Measurements from ENCODE around the gene ACSM3.
"Not testable (repeated sequence)": the region's sequence is repeated elsewhere in the genome, so short reads cannot be mapped to it uniquely, and the experiment has no call there.

ACSM3 gene, protein sequence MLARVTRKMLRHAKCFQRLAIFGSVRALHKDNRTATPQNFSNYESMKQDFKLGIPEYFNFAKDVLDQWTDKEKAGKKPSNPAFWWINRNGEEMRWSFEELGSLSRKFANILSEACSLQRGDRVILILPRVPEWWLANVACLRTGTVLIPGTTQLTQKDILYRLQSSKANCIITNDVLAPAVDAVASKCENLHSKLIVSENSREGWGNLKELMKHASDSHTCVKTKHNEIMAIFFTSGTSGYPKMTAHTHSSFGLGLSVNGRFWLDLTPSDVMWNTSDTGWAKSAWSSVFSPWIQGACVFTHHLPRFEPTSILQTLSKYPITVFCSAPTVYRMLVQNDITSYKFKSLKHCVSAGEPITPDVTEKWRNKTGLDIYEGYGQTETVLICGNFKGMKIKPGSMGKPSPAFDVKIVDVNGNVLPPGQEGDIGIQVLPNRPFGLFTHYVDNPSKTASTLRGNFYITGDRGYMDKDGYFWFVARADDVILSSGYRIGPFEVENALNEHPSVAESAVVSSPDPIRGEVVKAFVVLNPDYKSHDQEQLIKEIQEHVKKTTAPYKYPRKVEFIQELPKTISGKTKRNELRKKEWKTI

DNA sequence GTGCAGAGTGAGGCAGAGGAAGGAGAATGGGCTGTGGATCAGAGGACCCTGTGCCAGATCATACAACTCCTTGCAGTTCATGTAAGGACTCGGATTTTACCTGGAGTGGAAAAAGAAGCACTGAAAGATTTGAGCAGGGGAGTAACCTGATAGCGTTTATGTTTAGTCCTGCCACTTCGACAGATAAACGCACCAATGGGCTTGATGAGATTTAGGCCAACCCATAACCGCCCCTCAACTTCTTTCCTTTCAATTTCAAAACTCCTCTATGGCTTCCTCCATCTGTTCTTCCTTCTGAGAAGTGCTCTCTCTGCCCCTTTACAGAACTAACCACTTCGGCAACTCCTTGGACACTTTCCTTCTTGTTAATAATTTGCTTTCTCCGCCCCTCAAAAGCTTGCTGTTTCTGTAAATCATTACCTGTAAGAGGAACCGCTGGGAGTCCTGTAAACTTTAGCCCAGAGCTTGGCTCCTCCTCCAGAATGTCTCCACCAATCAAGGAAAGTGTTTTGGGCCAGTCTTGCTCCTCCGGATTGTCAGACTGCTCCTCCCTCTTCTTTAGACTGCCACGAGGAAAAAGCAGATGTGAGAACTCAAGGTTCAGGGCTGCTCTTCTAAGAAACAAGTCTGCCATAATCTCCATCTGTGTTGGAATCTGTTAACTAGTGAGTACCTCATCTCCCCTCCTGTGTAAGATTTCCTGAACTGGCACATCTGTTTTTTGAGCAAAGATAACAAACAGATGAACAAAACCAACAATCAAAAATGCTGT is at the start of gene ACSM3:
ACSM3 (plus strand) TSS at position 554 of the 772 bp plus-strand sequence. CDS start 6,021 bp downstream, outside the sequence.
- Histone ChIP-seq H3K27me3 (ENCODE audit: insufficient read depth, low read length) (no peaks in the 10 kb centered on the region), H3K36me3 (ENCODE audit: insufficient read depth, low read depth, low read length) (no peaks in the 10 kb centered on the region), H3K9me3 (ENCODE audit: insufficient read depth, low read depth, low read length) (0 out of 2 replicates have a peak, but pooled peaks cover 3% of the 10 kb centered on the region), H3K9ac (ENCODE audit: low read depth, low read length) (peak within 1 kb of the TSS; percentile 38; the same call in 1 of the 2 replicates), H3K4me1 (ENCODE audit: insufficient read depth, low read length) (no peaks in the 10 kb centered on the region), H3K27ac (ENCODE audit: low read length) (no peak within 1 kb of the TSS), H3K4me3 (ENCODE audit: low read length) (peak within 1 kb of the TSS; percentile 71)

- H3K4me1 ChIP-seq (ENCODE audit: insufficient read depth, low read length); H3K9ac ChIP-seq (ENCODE audit: low read depth, low read length); H3K4me3 ChIP-seq (ENCODE audit: low read length); H3K27ac ChIP-seq (ENCODE audit: low read length); H3K27me3 ChIP-seq (ENCODE audit: insufficient read depth, low read length); H3K9me3 ChIP-seq (ENCODE audit: insufficient read depth, low read depth, low read length); H3K36me3 ChIP-seq (ENCODE audit: insufficient read depth, low read depth, low read length): not testable (repeated sequence)
Measured at GRCh38 chr16:20717718-20718117, 46.1 kb upstream of the ACSM3 start.

- Histone ChIP-seq H3K36me3 (ENCODE audit: insufficient read depth, low read depth, low read length) (no peaks in the 10 kb centered on the region), H3K27me3 (ENCODE audit: insufficient read depth, low read length) (no peaks in the 10 kb centered on the region), H3K9me3 (ENCODE audit: insufficient read depth, low read depth, low read length) (no peaks in the 10 kb centered on the region)
Measured at GRCh38 chr16:20720251-20720650, 43.6 kb upstream of the ACSM3 start.

DNA sequence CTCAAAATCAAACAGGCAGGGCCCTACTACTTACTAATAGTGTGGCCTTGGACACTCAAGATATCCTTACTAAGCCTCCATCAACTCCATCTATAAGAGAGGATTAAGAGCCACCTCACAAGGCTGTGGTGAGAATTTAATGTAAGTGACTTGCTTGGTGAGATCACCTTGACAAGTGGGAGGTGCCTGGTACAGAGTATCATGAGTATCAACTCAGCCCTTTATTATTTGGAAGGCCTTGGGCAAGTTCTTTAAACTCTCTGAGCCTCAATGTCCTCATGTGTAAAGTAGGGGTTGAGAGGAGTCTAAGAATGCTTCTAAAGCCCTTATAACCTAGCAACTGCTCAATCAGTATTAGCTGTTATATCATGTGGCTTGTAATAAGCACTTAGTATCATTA is 37.2 kb upstream of the ACSM3 start:
- Histone ChIP-seq H3K9me3 (ENCODE audit: insufficient read depth, low read depth, low read length) (no peaks in the 10 kb centered on the region), H3K27ac (ENCODE audit: low read length) (no peak overlapping the region), H3K36me3 (ENCODE audit: insufficient read depth, low read depth, low read length) (no peaks in the 10 kb centered on the region), H3K4me3 (ENCODE audit: low read length) (no peak overlapping the region), H3K27me3 (ENCODE audit: insufficient read depth, low read length) (no peaks in the 10 kb centered on the region), H3K9ac (ENCODE audit: low read depth, low read length) (no peak overlapping the region), H3K4me1 (ENCODE audit: insufficient read depth, low read length) (no peaks in the 10 kb centered on the region)

More at GRCh38 chr16:20720251-20720650, 43.6 kb upstream of the ACSM3 start:
- Histone ChIP-seq H3K4me3 (ENCODE audit: low read length) (no peak overlapping the region), H3K27ac (ENCODE audit: low read length) (no peak overlapping the region), H3K9ac (ENCODE audit: low read depth, low read length) (no peak overlapping the region), H3K4me1 (ENCODE audit: insufficient read depth, low read length) (no peaks in the 10 kb centered on the region)

- Histone ChIP-seq H3K36me3 (ENCODE audit: insufficient read depth, low read depth, low read length) (no peaks in the 10 kb centered on the region), H3K27me3 (ENCODE audit: insufficient read depth, low read length) (no peaks in the 10 kb centered on the region)
Measured at GRCh38 chr16:20727181-20727580, 36.6 kb upstream of the ACSM3 start.

GRCh38 chr16:20729141-20729540 is 34.7 kb upstream of the ACSM3 start:
- H3K27ac ChIP-seq (ENCODE audit: low read length): no peak overlapping the region
- no peak overlapping the region for H3K4me3 ChIP-seq (ENCODE audit: low read length)
- no peaks in the 10 kb centered on the region for H3K4me1 ChIP-seq (ENCODE audit: insufficient read depth, low read length)
- H3K36me3 ChIP-seq (ENCODE audit: insufficient read depth, low read depth, low read length): peaks cover under 1% of the 10 kb centered on the region; the same call in 1 of the 2 replicates
- no peaks in the 10 kb centered on the region for H3K9me3 ChIP-seq (ENCODE audit: insufficient read depth, low read depth, low read length)
- no peak overlapping the region for H3K9ac ChIP-seq (ENCODE audit: low read depth, low read length)
- H3K27me3 ChIP-seq (ENCODE audit: insufficient read depth, low read length): no peaks in the 10 kb centered on the region

More at GRCh38 chr16:20727181-20727580, 36.6 kb upstream of the ACSM3 start:
- H3K27ac ChIP-seq (ENCODE audit: low read length): no peak overlapping the region
- no peak overlapping the region for H3K9ac ChIP-seq (ENCODE audit: low read depth, low read length)
- no peaks in the 10 kb centered on the region for H3K9me3 ChIP-seq (ENCODE audit: insufficient read depth, low read depth, low read length)
- H3K4me3 ChIP-seq (ENCODE audit: low read length): no peak overlapping the region
- H3K4me1 ChIP-seq (ENCODE audit: insufficient read depth, low read length): no peaks in the 10 kb centered on the region

DNA sequence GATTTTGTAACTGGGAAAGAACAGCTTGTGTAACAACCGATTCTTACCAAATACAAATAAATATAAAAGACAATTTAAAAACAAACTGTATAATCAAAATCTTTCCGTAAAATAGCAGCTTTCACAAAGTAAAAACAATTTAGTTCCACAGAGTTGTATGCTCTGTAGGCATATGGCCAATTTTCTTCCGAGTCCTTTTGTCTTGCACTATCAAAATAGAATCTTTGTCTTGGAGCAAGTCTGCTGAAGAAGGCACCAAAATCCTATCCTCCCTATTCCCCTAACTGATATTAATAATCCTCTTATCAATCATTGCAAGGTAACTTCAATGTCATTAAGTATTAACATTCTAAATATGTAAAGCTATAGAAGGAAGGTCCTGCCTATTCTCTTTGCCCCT is 29.8 kb upstream of the ACSM3 start:
- H3K4me3 ChIP-seq (ENCODE audit: low read length): no peak overlapping the region
- H3K27me3 ChIP-seq (ENCODE audit: insufficient read depth, low read length): no peaks in the 10 kb centered on the region
- no peaks in the 10 kb centered on the region for H3K9me3 ChIP-seq (ENCODE audit: insufficient read depth, low read depth, low read length)
- H3K36me3 ChIP-seq (ENCODE audit: insufficient read depth, low read depth, low read length): peaks cover 49% of the 10 kb centered on the region
- H3K27ac ChIP-seq (ENCODE audit: low read length): no peak overlapping the region
- no peak overlapping the region for H3K9ac ChIP-seq (ENCODE audit: low read depth, low read length)
- H3K4me1 ChIP-seq (ENCODE audit: insufficient read depth, low read length): no peaks in the 10 kb centered on the region

DNA sequence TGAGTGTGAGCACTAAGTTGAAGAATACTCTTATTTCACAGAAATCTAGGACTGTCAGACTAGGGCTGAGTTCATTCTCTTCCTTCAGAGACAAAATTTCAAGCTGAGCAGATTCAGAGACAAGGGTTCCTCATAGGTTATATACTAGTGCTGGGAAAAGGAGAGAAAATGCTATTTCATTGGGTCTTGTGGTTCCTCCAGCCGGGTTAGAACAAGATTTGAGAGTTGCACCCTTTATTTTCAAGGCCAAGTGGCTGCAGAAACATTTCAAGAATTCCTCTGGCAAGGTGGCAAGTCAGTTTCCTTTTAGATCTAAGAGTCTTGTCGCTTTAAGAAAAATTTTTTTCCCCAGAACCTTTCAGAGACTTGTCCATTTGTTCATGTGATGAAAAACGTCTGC is 29.0 kb upstream of the ACSM3 start:
- H3K36me3 ChIP-seq (ENCODE audit: insufficient read depth, low read depth, low read length): peaks cover 50% of the 10 kb centered on the region
- no peak overlapping the region for H3K9ac ChIP-seq (ENCODE audit: low read depth, low read length)
- H3K27me3 ChIP-seq (ENCODE audit: insufficient read depth, low read length): no peaks in the 10 kb centered on the region
- no peaks in the 10 kb centered on the region for H3K9me3 ChIP-seq (ENCODE audit: insufficient read depth, low read depth, low read length)
- H3K4me1 ChIP-seq (ENCODE audit: insufficient read depth, low read length): no peaks in the 10 kb centered on the region
- no peak overlapping the region for H3K4me3 ChIP-seq (ENCODE audit: low read length)
- H3K27ac ChIP-seq (ENCODE audit: low read length): no peak overlapping the region

- H3K4me3 ChIP-seq (ENCODE audit: low read length): no peak overlapping the region
- no peak overlapping the region for H3K9ac ChIP-seq (ENCODE audit: low read depth, low read length)
- no peak overlapping the region for H3K27ac ChIP-seq (ENCODE audit: low read length)
- H3K27me3 ChIP-seq (ENCODE audit: insufficient read depth, low read length): no peaks in the 10 kb centered on the region
- H3K4me1 ChIP-seq (ENCODE audit: insufficient read depth, low read length): no peaks in the 10 kb centered on the region
- H3K36me3 ChIP-seq (ENCODE audit: insufficient read depth, low read depth, low read length): peaks cover 50% of the 10 kb centered on the region
- no peaks in the 10 kb centered on the region for H3K9me3 ChIP-seq (ENCODE audit: insufficient read depth, low read depth, low read length)
Measured at GRCh38 chr16:20735490-20735889, 28.3 kb upstream of the ACSM3 start.

DNA sequence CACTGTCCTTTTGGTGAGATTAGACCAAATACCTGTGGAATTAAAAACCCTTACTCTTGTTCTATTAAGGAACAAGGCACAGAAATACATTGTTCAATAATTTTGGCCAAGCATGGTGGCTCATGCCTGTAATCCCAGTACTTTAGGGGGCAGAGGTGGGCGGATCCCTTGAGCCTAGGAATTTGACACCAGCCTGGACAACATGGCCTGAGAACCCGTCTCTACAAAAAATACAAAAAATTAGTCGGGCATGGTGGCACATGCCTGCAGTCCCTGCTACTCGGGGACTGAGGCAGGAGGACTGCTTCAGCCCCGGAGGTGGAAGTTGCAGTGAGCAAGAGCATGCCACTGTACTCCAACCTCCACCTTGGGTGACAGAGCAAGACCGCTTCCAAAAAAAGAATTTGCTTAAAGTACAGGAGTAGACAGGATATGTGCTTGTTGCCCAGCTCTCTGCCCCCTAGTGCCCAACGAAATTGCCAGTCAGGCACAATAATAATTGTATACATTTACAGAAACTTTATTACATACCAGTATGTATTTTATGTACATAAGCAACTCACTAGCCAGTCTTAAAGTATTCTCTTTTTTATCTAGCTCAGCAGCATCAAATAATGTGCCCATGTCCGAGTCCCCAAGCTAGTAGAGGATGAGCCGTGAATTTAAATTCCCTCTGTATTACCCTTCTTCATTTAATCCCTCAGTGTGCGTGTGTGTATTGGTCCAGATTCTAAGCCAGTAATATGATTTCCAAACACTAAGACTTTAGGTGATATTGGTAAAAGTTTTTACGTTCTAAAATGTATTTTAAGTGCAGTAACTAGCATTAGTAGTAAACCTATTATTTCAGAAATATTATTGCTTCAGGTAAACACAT is 23.6 kb upstream of the ACSM3 start:
- Histone ChIP-seq H3K4me1 (ENCODE audit: insufficient read depth, low read length) (no peaks in the 10 kb centered on the region), H3K36me3 (ENCODE audit: insufficient read depth, low read depth, low read length) (peaks cover 38% of the 10 kb centered on the region), H3K27ac (ENCODE audit: low read length) (no peak overlapping the region)

More for the DNA sequence above, 23.6 kb upstream of the ACSM3 start:
- no peaks in the 10 kb centered on the region for H3K27me3 ChIP-seq (ENCODE audit: insufficient read depth, low read length)
- peak overlapping the region; percentile 99 for H3K4me3 ChIP-seq (ENCODE audit: low read length)
- peak overlapping the region; percentile 87; the same call in 1 of the 2 replicates for H3K9ac ChIP-seq (ENCODE audit: low read depth, low read length)
- no peaks in the 10 kb centered on the region for H3K9me3 ChIP-seq (ENCODE audit: insufficient read depth, low read depth, low read length)
